Sigmoid colon (tissue), 4 donors: ENCODE results near the gene PAQR8.

Source experiments
- CTCF ChIP-seq, 4 experiments: fragments of 450-650 bp in 3 of 4; fragments of 200-600 bp in 1 of 4; IDR thresholded peaks; one replicate each; pipeline ENCODE4 v1.5.1; 2016 to 2019; ENCODE audit warnings: antibody characterized with exemption in 4 of 4, mild to moderate bottlenecking in 3 of 4, moderate library complexity in 2 of 4
- EP300 ChIP-seq, 4 donors: sonication (generic); formaldehyde crosslinking; IDR thresholded peaks; one replicate each; pipeline ENCODE4 v1.6.1; 2017; ENCODE audit warnings: antibody characterized with exemption in 4 of 4
- POLR2A ChIP-seq, 2 donors: fragments of 450-650 bp; IDR thresholded peaks; one replicate each; pipeline ENCODE4 v1.6.1; 2016; ENCODE audit warnings: antibody characterized with exemption in 2 of 2, mild to moderate bottlenecking in 2 of 2, moderate library complexity in 2 of 2
- POLR2AphosphoS5 ChIP-seq, 4 donors: sonication (generic); formaldehyde crosslinking; IDR thresholded peaks; one replicate each; pipeline ENCODE4 v1.6.1; 2017; ENCODE audit warnings: antibody characterized with exemption in 4 of 4

GRCh38 chr6:52314752-52315151, 47.2 kb upstream of the PAQR8 start:
- TF ChIP-seq POLR2AphosphoS5 (IDR thresholded peaks at IDR 0.05) (no peak), CTCF (IDR thresholded peaks at IDR 0.05) (no peak), POLR2A (IDR thresholded peaks at IDR 0.05) (no peak), EP300 (IDR thresholded peaks at IDR 0.05) (no peak)
